ENCODE data around the gene GPR21. TPM values are rescaled to one million over a fixed set of nuclear protein-coding genes. Genes with fewer than 3 reads are reported as not detected.

GPR21 gene
- total and polyA plus RNA-seq, 12 donors: 0.14 to 1.7 (median 0.61) TPM; not detected in 3

DNA sequence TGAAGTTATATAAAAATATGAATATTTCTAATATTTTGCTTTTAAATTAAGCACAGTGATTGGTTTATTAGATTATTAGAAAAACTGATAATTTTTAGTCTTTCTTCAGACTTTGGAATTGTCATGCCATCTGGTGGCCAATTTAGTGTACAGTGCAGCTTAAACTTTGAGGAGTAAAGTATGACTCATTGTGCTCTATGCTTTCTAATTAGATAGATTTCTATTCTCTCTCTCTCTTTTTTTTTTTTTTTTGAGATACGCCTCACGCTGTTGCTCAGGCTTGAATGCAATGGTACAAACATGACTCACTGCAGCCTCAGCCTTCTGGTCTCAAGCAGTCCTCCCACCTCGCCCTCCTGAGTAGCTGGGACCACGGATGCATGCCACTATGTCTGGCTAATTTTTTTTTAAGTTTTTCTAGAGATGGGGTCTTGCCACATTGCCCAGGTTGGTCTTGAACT is 42.1 kb upstream of the GPR21 start:
- TF ChIP-seq POLR2A (IDR thresholded peaks at IDR 0.05): no peak
- TF ChIP-seq, protein P1, sequence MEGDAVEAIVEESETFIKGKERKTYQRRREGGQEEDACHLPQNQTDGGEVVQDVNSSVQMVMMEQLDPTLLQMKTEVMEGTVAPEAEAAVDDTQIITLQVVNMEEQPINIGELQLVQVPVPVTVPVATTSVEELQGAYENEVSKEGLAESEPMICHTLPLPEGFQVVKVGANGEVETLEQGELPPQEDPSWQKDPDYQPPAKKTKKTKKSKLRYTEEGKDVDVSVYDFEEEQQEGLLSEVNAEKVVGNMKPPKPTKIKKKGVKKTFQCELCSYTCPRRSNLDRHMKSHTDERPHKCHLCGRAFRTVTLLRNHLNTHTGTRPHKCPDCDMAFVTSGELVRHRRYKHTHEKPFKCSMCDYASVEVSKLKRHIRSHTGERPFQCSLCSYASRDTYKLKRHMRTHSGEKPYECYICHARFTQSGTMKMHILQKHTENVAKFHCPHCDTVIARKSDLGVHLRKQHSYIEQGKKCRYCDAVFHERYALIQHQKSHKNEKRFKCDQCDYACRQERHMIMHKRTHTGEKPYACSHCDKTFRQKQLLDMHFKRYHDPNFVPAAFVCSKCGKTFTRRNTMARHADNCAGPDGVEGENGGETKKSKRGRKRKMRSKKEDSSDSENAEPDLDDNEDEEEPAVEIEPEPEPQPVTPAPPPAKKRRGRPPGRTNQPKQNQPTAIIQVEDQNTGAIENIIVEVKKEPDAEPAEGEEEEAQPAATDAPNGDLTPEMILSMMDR (IDR thresholded peaks at IDR 0.05): peak; percentile 62 to 85 (median 80)
- Histone ChIP-seq H3K4me3 (no peak overlapping the region), H3K36me3 (replicated peaks in 1 of 2) (peaks cover 0 to 27% of the 10 kb centered on the region in 2 donors), H3K27ac (peak overlapping the region in 3 of 5 donors; percentile 25 to 63 (median 50)), H3K4me1 (replicated peaks in 1 of 2) (no peaks in the 10 kb centered on the region), H3K27me3 (no peaks in the 10 kb centered on the region), H3K9me3 (replicated peaks in 1 of 3) (no peaks in the 10 kb centered on the region)
- peak; percentile 37 to 77 (median 72) for DNase-seq
- 30 to 36% (median 32%) methylated on average over 4 of the region's 4 CpGs for WGBS, 4 donors
- intact Hi-C loops (cut with DNase I): loop anchor here in 1 of 2 donors (10.0 kb wide), 1 partner anchor 77 kb away; the partner anchor contains the start of gene ZBTB6

DNA sequence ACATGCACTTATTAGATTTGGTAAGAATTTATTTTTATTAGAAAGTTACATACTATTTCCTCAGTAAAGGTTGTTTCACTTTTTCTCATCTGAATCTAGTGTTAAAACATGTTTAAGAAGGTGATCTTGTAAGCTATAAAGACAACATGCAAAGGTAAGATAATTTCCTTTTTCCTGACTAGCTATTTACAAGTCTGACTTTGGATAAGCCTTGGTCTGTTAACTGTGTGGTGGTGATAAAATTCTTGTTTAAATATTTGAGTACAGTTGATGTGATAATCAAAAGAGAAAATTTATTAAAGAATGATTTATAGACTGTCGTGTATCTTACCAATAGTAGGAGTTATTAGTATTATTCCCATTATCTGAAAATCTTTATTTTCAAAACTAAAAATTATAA is 36.9 kb upstream of the GPR21 start:
- WGBS, 4 donors: 88 to 100% (median 100%) methylated on average over 1 of the region's 1 CpG
- intact Hi-C loops (cut with DNase I): loop anchor here in 1 of 2 donors (10.0 kb wide), 1 partner anchor 82 kb away; the partner anchor contains the start of gene ZBTB6
- H3K27ac ChIP-seq: no peak overlapping the region
- H3K4me1 ChIP-seq (replicated peaks in 1 of 2): no peaks in the 10 kb centered on the region
- peaks cover 0 to 18% of the 10 kb centered on the region in 2 donors for H3K36me3 ChIP-seq (replicated peaks in 1 of 2)
- TF ChIP-seq, protein P1 (IDR thresholded peaks at IDR 0.05): no peak
- no peak for TF ChIP-seq POLR2A (IDR thresholded peaks at IDR 0.05)
- H3K9me3 ChIP-seq (replicated peaks in 1 of 3): no peaks in the 10 kb centered on the region
- H3K4me3 ChIP-seq: no peak overlapping the region
- H3K27me3 ChIP-seq: no peaks in the 10 kb centered on the region
- DNase-seq: no peak

DNA sequence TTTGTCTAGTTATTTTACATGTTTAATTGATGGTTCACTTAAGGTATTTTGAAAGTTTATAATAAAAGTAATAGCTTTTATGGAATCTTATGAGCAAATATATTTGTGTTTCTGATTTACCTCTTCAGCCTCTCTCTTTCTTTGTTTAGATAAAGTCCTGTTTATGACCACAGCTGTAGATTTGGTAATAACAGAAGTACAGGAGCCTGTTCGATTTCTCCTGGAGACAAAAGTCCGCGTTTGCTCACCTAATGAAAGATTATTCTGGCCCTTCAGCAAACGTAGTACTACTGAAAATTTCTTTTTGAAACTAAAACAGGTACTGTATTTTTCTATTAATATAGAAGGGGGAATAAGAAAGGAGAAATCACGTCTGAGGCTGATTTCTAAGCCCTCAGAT is 35.0 kb upstream of the GPR21 start:
- H3K36me3 ChIP-seq (replicated peaks in 1 of 2): peaks cover 0 to 18% of the 10 kb centered on the region in 2 donors
- intact Hi-C loops (cut with DNase I): loop anchor here in 1 of 2 donors (10.0 kb wide), 1 partner anchor 84 kb away; the partner anchor contains the start of gene ZBTB6
- H3K4me1 ChIP-seq (replicated peaks in 1 of 2): peaks cover 2 to 13% of the 10 kb centered on the region in 2 donors
- no peak overlapping the region for H3K4me3 ChIP-seq
- no peak for TF ChIP-seq POLR2A (IDR thresholded peaks at IDR 0.05)
- TF ChIP-seq, protein P1 (IDR thresholded peaks at IDR 0.05): no peak
- WGBS, 4 donors: 91 to 94% (median 94%) methylated on average over 5 of the region's 5 CpGs
- no peak overlapping the region for H3K27ac ChIP-seq
- no peak for DNase-seq
- no peaks in the 10 kb centered on the region for H3K27me3 ChIP-seq
- no peaks in the 10 kb centered on the region for H3K9me3 ChIP-seq (replicated peaks in 1 of 3)

DNA sequence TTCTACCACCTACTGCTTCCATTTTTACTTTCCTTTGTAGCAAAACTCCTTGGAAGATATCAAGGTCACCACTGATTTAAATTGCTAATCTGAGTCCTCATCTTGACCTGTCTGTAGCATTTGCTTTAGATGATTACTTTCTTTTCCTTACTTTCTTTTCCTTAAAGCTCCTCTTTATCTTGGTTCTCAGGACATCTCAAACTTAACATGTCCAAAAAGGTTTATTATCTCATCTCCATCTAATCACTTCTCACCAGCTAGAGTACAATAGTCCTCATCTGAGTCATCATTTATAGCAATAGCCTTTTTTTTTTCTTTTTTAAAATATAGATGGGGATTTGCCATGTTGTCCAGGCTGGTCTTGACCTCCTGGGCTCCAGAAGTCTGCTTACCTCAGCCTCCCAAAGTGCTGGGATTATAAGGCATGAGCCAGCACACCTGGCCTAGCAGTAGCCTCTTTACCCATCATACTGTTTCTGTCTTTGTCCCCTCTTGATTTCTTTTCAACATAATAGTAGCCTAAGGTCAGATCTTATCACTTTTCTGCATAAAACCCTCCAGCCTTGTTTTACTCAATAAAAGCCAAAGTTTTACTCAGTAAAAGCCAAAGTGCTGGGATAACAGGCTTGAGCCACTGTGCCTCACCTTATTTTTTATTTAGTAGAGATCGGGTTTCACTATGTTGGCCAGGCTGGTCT is 32.9 kb upstream of the GPR21 start:
- no peaks in the 10 kb centered on the region for H3K9me3 ChIP-seq (replicated peaks in 1 of 3)
- WGBS, 4 donors: 100% methylated on average over 1 of the region's 1 CpG
- no peak overlapping the region for H3K4me3 ChIP-seq
- peaks cover 0 to 18% of the 10 kb centered on the region in 2 donors for H3K36me3 ChIP-seq (replicated peaks in 1 of 2)
- no peak overlapping the region for H3K27ac ChIP-seq
- no peak for DNase-seq
- TF ChIP-seq, protein P1 (IDR thresholded peaks at IDR 0.05): no peak
- no peak for TF ChIP-seq POLR2A (IDR thresholded peaks at IDR 0.05)
- peaks cover 3 to 20% of the 10 kb centered on the region in 2 donors for H3K4me1 ChIP-seq (replicated peaks in 1 of 2)
- no peaks in the 10 kb centered on the region for H3K27me3 ChIP-seq
- intact Hi-C loops (cut with DNase I): no loop called here
